ENCODE data around the gene TSPAN10.

DNA sequence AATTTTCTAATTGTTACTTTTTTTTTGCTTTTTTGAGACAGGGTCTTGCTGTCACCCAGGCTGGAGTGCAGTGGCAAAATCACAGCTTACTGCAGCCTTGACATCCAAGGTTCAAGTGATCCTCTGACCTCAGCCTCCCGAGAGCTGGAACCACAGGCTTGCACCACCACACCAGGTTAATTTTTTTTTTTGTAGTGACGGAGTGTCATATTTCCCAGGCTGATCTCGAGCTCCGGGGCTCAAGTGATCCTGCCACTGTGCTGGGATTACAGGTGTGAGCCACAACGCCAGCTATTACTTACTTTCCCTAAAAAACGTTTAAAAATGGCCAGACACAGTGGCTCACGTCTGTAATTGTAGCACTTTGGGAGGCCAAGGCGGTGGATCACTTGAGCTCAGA lies 6.7 kb upstream of the TSPAN10 start:
- TF ChIP-seq, protein P1, sequence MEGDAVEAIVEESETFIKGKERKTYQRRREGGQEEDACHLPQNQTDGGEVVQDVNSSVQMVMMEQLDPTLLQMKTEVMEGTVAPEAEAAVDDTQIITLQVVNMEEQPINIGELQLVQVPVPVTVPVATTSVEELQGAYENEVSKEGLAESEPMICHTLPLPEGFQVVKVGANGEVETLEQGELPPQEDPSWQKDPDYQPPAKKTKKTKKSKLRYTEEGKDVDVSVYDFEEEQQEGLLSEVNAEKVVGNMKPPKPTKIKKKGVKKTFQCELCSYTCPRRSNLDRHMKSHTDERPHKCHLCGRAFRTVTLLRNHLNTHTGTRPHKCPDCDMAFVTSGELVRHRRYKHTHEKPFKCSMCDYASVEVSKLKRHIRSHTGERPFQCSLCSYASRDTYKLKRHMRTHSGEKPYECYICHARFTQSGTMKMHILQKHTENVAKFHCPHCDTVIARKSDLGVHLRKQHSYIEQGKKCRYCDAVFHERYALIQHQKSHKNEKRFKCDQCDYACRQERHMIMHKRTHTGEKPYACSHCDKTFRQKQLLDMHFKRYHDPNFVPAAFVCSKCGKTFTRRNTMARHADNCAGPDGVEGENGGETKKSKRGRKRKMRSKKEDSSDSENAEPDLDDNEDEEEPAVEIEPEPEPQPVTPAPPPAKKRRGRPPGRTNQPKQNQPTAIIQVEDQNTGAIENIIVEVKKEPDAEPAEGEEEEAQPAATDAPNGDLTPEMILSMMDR (IDR thresholded peaks at IDR 0.05): no peak
- no peak for TF ChIP-seq EP300 (IDR thresholded peaks at IDR 0.05)
- no peak for TF ChIP-seq POLR2A (IDR thresholded peaks at IDR 0.05)
- no peak for TF ChIP-seq POLR2AphosphoS5 (IDR thresholded peaks at IDR 0.05)
